ENCODE data around the gene CHRNA1. TPM values are rescaled to one million over a fixed set of nuclear protein-coding genes. Genes with fewer than 3 reads are reported as not detected.

CHRNA1 gene
- total RNA-seq, 6 donors from 2014 or later = 0.17 TPM; not detected in 5

DNA sequence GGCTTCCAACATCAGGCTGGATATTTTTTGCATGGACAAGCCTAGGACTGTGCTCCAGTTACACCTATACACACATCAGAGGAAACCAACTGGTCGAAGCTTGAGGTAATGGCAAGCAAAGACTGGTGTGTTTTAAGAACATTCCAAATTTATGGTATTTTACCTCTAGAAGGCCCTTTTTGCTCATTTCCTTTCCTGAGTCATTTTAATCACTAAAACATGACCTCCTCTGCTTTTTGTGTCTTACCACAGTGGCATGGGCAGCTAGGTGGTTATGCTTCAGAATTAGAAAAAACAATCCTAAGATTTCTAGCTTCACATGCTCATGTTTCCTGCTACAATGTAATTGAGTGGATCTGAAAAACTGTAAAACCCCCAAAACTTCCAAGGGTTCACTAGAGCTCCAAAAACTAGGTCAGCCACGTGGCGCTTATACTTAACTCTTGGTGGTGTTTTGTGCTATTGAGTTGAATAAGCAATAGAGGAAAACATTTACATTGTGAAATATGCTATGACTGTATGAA is 30.6 kb upstream of the CHRNA1 start:
- WGBS, 2 donors = 83% methylated on average over 3 of the region's 3 CpGs
- no peaks in the 10 kb centered on the region for H3K27me3 ChIP-seq
- TF ChIP-seq POLR2A (IDR thresholded peaks at IDR 0.05) = no peak
- TF ChIP-seq, protein P1, sequence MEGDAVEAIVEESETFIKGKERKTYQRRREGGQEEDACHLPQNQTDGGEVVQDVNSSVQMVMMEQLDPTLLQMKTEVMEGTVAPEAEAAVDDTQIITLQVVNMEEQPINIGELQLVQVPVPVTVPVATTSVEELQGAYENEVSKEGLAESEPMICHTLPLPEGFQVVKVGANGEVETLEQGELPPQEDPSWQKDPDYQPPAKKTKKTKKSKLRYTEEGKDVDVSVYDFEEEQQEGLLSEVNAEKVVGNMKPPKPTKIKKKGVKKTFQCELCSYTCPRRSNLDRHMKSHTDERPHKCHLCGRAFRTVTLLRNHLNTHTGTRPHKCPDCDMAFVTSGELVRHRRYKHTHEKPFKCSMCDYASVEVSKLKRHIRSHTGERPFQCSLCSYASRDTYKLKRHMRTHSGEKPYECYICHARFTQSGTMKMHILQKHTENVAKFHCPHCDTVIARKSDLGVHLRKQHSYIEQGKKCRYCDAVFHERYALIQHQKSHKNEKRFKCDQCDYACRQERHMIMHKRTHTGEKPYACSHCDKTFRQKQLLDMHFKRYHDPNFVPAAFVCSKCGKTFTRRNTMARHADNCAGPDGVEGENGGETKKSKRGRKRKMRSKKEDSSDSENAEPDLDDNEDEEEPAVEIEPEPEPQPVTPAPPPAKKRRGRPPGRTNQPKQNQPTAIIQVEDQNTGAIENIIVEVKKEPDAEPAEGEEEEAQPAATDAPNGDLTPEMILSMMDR (IDR thresholded peaks at IDR 0.05) = no peak
- no peak for TF ChIP-seq EP300 (IDR thresholded peaks at IDR 0.05)
- TF ChIP-seq POLR2AphosphoS5 (IDR thresholded peaks at IDR 0.05) = no peak
- ATAC-seq (ENCODE audit: low FRiP score in 2 of 2) = no peak
- no peaks in the 10 kb centered on the region for H3K4me1 ChIP-seq
- no peak overlapping the region for H3K27ac ChIP-seq
- H3K4me3 ChIP-seq = no peak overlapping the region
- no peaks in the 10 kb centered on the region for H3K9me3 ChIP-seq
- H3K36me3 ChIP-seq = peaks cover 0 to 7% (median 0%) of the 10 kb centered on the region in 4 donors
- no peak for DNase-seq

DNA sequence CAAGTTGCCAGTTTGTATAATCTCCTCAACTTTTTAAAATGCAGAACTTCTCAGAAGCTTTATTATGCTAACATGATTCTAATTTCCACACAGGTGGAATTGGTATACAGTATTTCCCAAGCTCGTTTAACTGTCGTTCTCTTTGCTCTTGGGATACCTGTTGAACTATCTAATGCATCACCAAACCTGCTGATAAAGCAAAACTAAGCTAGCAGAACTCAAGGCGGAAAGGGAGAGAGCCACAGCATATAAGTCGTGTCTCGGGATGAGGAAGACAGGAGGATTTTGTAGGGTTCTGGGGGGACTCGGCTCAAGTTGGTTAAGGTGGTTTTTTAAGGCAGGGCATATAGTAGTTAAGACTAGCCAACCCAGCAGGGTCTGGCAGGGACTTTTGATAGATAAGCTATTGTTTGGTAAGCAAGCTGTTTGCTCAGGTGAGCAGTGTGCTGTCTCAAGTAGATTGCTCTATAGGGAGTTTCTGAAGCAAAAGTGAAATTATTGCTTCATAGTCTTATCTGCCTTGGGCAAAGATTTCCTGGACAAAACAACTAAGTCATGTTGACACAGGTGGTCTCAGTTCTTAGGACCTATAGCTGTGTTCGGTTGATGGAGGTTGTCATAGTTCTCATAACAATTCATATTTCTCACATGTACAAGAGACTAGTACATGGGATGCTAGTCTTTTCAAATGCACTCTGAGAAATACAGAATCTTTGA is 28.2 kb upstream of the CHRNA1 start:
- Histone ChIP-seq H3K27me3 (no peaks in the 10 kb centered on the region), H3K4me1 (peaks cover 0 to 6% (median 0%) of the 10 kb centered on the region in 4 donors), H3K36me3 (no peaks in the 10 kb centered on the region), H3K4me3 (no peak overlapping the region), H3K9me3 (no peaks in the 10 kb centered on the region), H3K27ac (no peak overlapping the region)
- DNase-seq = no peak
- ATAC-seq (ENCODE audit: low FRiP score in 2 of 2) = no peak
- TF ChIP-seq EP300 (IDR thresholded peaks at IDR 0.05) = no peak
- TF ChIP-seq POLR2A (IDR thresholded peaks at IDR 0.05) = no peak
- TF ChIP-seq, protein P1 (IDR thresholded peaks at IDR 0.05) = no peak
- TF ChIP-seq POLR2AphosphoS5 (IDR thresholded peaks at IDR 0.05) = no peak
- WGBS, 2 donors = 74 to 84% methylated on average over 7 of the region's 7 CpGs

DNA sequence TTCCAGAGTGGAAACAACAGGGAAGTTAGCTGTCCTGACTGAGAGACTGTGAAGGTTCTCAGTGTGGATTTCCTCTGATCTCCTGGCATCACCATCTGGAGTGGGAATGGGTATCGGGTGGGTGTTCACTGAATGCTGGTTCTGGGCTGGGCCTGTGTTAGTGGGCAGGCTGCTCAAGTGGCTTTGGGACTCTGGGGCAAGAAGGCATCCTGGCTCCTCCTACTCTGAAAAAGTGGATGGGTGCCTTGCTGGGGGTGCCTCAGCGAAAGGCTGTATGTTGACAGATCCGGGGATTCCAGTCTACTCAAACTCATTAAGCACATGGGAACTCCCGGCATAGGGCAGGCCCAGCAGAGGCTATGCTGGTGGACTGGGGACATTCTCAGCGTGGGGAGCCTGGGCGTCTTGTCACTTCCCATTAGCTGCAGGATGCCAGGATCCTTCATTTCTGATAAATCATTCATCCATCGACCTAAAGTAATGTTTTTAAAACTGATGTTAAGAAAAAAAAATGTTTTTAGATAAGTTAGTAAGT is 27.5 kb upstream of the CHRNA1 start:
- TF ChIP-seq, protein P1 (IDR thresholded peaks at IDR 0.05) = no peak
- TF ChIP-seq POLR2A (IDR thresholded peaks at IDR 0.05) = no peak
- TF ChIP-seq POLR2AphosphoS5 (IDR thresholded peaks at IDR 0.05) = no peak
- TF ChIP-seq EP300 (IDR thresholded peaks at IDR 0.05) = no peak
- DNase-seq (no peak), ATAC-seq (ENCODE audit: low FRiP score in 2 of 2) (no peak)
- Histone ChIP-seq H3K4me3 (no peak overlapping the region), H3K9me3 (no peaks in the 10 kb centered on the region), H3K27me3 (no peaks in the 10 kb centered on the region), H3K4me1 (peaks cover 0 to 6% (median 0%) of the 10 kb centered on the region in 4 donors), H3K27ac (no peak overlapping the region), H3K36me3 (no peaks in the 10 kb centered on the region)
- 73 to 81% methylated on average over 6 to 7 of the region's 7 CpGs for WGBS, 2 donors

DNA sequence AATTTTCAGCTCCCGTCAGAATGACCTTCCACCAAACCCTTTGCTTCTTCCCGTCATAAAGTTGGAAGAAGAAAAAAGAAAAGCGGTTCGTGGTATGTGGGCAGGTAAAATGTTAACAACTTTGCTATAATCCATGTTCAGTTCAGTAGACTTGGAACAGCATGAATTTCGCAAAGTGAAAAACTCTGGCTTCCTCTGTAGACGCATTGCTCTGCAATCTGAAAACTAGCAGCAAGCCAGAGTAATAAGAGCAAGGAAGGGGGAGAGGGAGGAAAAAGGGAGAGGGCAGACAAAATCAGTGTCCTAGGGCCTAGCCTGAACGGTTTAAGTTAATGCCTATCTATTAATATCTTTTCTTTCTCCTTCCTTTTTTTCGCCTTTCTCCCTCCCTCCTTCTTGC is 26.7 kb upstream of the CHRNA1 start:
- Histone ChIP-seq H3K27me3 (no peaks in the 10 kb centered on the region), H3K36me3 (no peaks in the 10 kb centered on the region), H3K4me1 (peaks cover 0 to 6% (median 0%) of the 10 kb centered on the region in 4 donors), H3K27ac (no peak overlapping the region), H3K4me3 (no peak overlapping the region), H3K9me3 (no peaks in the 10 kb centered on the region)
- ATAC-seq (ENCODE audit: low FRiP score in 2 of 2) (no peak), DNase-seq (no peak)
- no peak for TF ChIP-seq POLR2AphosphoS5 (IDR thresholded peaks at IDR 0.05)
- no peak for TF ChIP-seq EP300 (IDR thresholded peaks at IDR 0.05)
- TF ChIP-seq, protein P1 (IDR thresholded peaks at IDR 0.05) = no peak
- no peak for TF ChIP-seq POLR2A (IDR thresholded peaks at IDR 0.05)
- 73 to 76% methylated on average over 8 of the region's 8 CpGs for WGBS, 2 donors
